GM10248 (cell line): ENCODE measurements around the gene PSMB2.
A peak's percentile ranks its signal among the peaks of the same experiment; 100 is the strongest.

Experiments
- CTCF ChIA-PET: fragments of 300-600 bp; sonication (Branson Sonifier 250); formaldehyde crosslinking; extraction: SDS; loops from one replicate; lab custom pipeline; 2021; ENCODE audit warnings: antibody characterized with exemption; lab: Yijun Ruan, JAX
- POLR2A ChIA-PET: fragments of 350-650 bp; sonication (Branson Sonifier 250); formaldehyde crosslinking; extraction: SDS; loops from one replicate; lab custom pipeline; 2020; ENCODE audit warnings: antibody characterized with exemption; lab: Yijun Ruan, JAX
- DNase-seq: peaks from one replicate; pipeline ENCODE4 v3.0.0; 2012; ENCODE audit errors: extremely low spot score
- CTCF ChIP-seq: IDR thresholded peaks from 2 replicates; pipeline ENCODE4 v1.5.1; 2012; ENCODE audit warnings: mild to moderate bottlenecking, low read depth; ENCODE audit errors: extremely low read depth, missing control alignments, control extremely low read depth

The PSMB2 gene

GRCh38 chr1:35637401-35637809 is 3.9 kb downstream of the PSMB2 start:
- ChIA-PET POLR2A (no interaction called here), CTCF (interaction anchor here (0.8 to 2.1 kb wide), 5 partner anchors 9 to 138 kb away, joined by 3 to 9 read pairs (median 7); no protein-coding TSS in a partner anchor)
- TF ChIP-seq CTCF: no peak
- DNase-seq: peak; percentile 32

- no peak for TF ChIP-seq CTCF
- ChIA-PET CTCF (interaction anchor here (1.0 to 2.1 kb wide), 4 partner anchors 12 to 94 kb away, joined by 3 to 5 read pairs (median 4); no protein-coding TSS in a partner anchor), POLR2A (no interaction called here)
- no peak for DNase-seq
Measured at GRCh38 chr1:35633547-35633946, 7.8 kb downstream of the PSMB2 start.

- CTCF ChIA-PET: no interaction called here
- no peak for TF ChIP-seq CTCF
- no peak for DNase-seq
- POLR2A ChIA-PET: interaction anchor here (0.8 kb wide), 1 partner anchor 53 kb away, joined by 3 read pairs; no protein-coding TSS in a partner anchor
Measured at GRCh38 chr1:35631396-35631795, 9.9 kb downstream of the PSMB2 start.

- ChIA-PET CTCF (interaction anchor here (1.4 to 2.2 kb wide), 2 partner anchors 9 to 21 kb away, joined by 5 to 9 read pairs; no protein-coding TSS in a partner anchor), POLR2A (no interaction called here)
- TF ChIP-seq CTCF: no peak
- no peak for DNase-seq
Measured at GRCh38 chr1:35629051-35629450, 12.3 kb downstream of the PSMB2 start.

GRCh38 chr1:35623832-35624231 is 17.5 kb downstream of the PSMB2 start:
- ChIA-PET CTCF (interaction anchor here (0.6 to 1.7 kb wide), 2 partner anchors 13 to 21 kb away, joined by 3 to 5 read pairs; no protein-coding TSS in a partner anchor), POLR2A (no interaction called here)
- no peak for TF ChIP-seq CTCF
- DNase-seq: no peak

- no peak for TF ChIP-seq CTCF
- ChIA-PET CTCF (no interaction called here), POLR2A (no interaction called here)
- DNase-seq: no peak
Measured at GRCh38 chr1:35622510-35623178, 18.7 kb downstream of the PSMB2 start.
